Measurements from ENCODE around the gene SVOPL.

GRCh38 chr7:138613630-138614029 is 87.5 kb downstream of the SVOPL start:
- TF ChIP-seq POLR2A (IDR thresholded peaks at IDR 0.05) (no peak), CTCF (IDR thresholded peaks at IDR 0.05 in 8 of 11, conservative IDR thresholded peaks at IDR 0.05 in 3 of 11) (no peak), POLR2AphosphoS5 (IDR thresholded peaks at IDR 0.05) (no peak)

All from spleen (tissue), 7 donors.